HUDEP-2 (cell line): ENCODE data around the gene ACADVL.

Source experiments
- DNase-seq, 76 experiments: peaks; one replicate each; lab custom pipeline; 2025; ENCODE audit not compliant: unreplicated experiment in 76 of 76; lab: John Stamatoyannopoulos, UW

ACADVL gene

DNA sequence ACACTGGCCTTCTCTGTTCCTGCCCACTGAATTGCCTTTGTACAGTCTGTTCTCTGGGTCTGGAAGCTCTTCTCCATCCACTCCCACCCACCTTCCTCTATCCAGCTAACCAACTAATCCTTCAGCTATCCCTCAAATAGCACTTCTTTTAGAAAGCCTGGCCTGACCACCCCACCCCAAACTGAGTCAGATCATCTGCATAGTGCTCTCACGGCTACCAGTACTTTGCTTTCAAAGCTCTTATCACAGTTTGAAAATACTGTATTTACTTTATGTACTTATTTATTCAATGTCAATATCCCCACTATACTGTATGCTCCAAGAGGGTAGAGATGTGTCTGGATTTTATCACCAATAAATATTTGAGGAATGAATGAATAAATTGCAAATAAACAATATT lies 47.0 kb downstream of the ACADVL start:
- DNase-seq, result no peak
